HG03575 (cell line): Measurements from ENCODE around the gene INPP5A.

Experiments used
- ATAC-seq: cut with Tn5 transposase; IDR thresholded peaks from one replicate; pipeline ENCODE4 v1.9.1; 2021; ENCODE audit not compliant: unreplicated experiment, insufficient number of reproducible peaks, low FRiP score; ENCODE audit errors: extremely low read depth

INPP5A gene

GRCh38 chr10:132710036-132710686, 172.6 kb downstream of the INPP5A start:
- ATAC-seq, result no peak

- ATAC-seq, result no peak
Measured at GRCh38 chr10:132710746-132711612, 173.4 kb downstream of the INPP5A start.

DNA sequence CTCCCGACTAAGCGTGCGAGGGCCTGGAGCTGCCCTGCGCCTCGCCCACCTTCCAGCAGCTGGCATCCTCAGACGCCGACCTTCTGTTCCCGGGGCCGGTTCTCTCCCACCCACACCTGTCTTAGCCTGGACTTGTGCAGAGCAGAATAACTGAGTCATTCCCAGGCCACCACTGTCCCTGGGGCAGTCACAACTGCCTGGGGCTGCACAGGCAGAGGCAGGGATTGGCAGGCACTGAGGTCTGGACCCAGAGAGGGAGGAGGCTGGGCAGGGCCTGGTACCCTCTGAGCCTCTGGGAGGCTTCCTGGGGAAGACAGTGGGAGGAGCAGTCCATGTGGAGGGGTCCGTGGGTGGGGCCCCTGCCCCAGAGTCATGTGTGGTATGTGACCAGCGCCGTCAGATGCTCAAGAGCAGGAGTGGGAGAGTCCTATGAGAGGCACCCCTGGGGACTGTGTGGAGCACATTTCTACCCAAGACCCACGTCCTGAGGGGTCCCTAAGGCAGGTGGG, 174.1 kb downstream of the INPP5A start:
- ATAC-seq, result no peak

DNA sequence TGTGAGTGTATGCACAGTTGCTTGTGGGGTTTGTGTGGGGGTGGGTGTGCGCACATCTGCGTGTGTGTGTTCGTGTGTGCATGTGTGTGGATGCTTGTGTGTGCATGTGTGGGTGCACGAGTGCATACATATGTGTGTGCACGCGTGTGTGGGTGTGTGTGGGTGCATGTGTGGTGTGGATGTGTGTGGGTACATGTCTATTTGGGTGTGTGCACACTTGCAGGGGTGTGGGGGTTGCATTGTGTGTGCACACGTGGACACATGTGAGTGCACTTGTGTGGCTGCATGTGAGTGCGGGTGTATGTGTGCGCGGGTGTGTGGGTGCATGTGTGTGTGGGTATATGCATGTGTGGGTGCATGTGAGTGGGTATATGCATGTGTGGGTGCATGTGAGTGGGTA, 174.7 kb downstream of the INPP5A start:
- ATAC-seq, result no peak

DNA sequence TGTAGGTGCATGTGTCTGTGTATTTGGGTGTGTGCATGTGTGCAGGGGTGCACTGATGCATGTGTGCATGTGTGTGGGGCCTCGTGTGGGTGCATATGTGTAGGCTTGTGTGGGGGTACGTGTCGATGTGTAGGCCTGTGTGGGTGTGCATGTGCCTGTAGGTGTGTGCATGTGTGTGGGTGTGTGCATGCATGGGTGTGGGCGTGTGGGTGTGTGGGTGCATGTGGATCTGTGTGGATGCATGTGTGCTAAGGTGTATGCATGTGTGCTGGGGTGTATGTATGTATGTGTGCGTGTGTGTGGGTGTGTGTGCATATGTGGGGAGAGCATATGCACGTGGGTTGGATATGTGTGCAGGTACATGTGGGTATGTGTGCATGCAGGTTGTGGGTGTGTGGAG, 175.2 kb downstream of the INPP5A start:
- ATAC-seq, result no peak

DNA sequence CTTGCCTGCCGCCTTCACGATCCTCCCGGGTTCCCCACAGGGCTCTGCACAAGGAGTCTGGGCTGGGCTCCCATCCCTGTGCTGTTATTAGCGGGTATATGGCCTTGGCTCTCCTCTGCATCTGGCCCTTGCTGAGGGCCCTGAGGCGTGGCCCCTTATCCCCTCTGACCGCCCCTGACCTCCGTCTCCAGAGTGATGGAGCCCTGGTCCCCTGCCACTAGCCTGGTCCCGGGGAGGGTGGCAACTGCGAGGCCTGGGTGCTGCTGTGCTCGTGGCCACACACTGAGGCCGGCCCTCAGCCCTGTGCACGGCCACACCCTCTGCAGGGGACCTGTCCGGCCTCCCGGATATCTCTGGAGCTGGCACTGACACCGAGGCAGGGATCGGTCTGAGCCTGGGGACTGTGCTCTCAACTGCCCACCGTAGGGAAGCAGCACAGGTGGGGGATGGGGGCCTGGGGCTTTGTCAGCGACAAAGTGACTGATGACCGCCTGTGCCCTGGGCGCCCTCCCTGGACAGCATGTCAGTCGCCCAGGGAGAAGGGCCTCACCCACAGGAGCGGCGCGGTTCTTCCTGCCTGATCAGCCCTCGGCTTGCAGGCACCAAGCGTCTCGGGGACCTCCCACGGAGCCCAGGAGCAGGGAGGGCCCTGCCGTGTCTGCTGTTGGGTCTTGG, 176.0 kb downstream of the INPP5A start:
- ATAC-seq, result no peak

GRCh38 chr10:132714096-132714985, 176.8 kb downstream of the INPP5A start:
- no peak for ATAC-seq

DNA sequence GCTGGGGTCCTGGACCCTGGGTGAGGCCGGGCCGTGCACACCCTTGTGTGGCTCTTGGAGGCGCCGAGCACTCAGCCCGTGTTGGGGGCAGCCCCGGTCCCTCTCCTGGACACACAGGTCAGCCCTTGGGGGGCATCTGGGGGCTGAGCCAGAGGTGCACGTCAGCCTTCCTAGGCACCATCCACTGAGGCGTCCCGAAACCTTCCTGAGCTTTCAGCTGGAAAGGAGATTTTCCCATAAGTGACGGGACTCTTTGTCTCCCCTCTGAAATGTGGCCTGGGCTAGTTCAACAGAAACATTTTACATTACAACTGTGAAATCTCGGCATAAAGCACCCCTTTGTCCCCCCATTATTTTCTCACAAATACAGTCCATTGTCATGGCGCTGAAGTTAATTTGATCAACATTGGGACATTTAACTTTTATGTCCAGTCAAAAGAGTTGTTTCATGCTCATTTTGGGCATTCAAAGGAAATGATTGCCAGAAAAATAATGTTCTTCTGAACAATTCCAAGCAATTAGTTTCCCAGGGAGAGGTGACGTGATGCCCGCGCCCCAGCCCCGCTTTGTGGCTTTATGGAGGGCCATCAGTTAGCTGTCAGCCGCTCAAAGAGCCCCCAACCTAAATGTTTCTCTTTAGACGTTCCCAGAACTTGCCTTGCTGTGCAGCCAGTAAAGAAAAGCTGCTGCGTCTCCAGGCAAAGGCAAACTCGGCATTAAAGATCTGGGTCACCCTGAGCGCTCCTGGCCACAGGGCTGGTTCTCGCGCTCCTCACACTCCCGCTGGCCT, 177.6 kb downstream of the INPP5A start:
- no peak for ATAC-seq

GRCh38 chr10:132715776-132716680, 178.4 kb downstream of the INPP5A start:
- no peak for ATAC-seq

DNA sequence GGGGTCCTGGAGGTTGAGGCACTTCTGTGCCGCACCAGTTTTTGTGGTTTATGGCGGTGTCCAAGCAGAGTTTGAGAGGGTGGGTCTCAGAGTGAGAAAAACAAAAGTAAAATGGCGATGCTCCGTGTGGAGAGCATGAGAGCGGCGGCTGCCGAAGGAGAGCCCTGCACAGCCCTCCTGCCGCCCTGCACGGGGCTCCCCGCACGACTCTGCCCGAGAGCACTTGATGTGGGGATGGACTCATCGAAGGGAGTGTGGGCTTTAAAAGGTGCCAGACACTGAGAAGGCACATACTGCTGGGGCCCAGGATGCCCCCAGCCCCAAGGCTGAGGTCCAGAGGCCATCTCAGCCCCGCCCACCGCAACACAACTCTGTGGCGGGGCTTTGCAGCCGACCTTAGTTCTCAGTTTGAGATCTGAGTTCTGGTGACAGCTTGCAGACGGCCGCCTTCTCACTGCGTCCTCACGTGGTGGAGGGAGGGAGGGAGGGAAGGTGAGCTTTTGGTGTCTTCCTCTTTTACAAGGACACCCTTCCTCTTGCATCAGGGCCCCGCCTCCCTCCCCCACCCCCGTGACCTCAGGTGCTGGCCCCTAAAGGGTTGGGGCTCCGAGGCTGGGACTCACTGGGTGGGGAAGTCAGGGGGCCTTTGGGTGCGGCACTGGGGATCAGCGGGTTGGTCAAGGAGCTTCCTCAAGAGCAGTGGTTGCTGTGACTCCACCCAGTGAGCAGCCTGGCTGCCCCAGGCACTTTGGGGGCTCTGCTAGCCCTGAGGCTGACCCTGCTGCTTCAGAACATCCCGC, 179.3 kb downstream of the INPP5A start:
- ATAC-seq, result no peak

GRCh38 chr10:132721725-132722124, 184.1 kb downstream of the INPP5A start:
- ATAC-seq, result no peak

- no peak for ATAC-seq
Measured at GRCh38 chr10:132722394-132723329, 185.1 kb downstream of the INPP5A start.

GRCh38 chr10:132723330-132723970, 185.9 kb downstream of the INPP5A start:
- ATAC-seq, result no peak

DNA sequence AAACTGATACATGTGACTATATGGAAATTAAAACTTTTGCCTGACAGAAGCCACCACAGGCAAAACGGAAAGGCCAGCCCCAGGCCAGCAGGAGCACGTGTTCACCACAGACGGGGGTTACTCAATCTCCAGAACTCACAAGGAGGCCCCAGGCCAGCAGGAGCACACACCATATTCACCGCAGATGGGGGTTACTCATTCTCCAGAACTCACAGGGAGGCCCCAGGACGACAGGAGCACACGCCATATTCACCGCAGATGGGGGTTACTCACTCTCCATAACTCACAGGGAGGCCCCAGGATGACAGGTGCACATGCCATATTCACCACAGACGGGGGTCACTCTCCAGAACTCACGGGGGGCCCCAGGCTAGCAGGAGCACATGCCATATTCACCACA, 186.9 kb downstream of the INPP5A start:
- no peak for ATAC-seq

- ATAC-seq, result no peak
Measured at GRCh38 chr10:132725202-132725601, 187.6 kb downstream of the INPP5A start.
